Measurements from ENCODE around the gene NAT16.

Gene NAT16

DNA sequence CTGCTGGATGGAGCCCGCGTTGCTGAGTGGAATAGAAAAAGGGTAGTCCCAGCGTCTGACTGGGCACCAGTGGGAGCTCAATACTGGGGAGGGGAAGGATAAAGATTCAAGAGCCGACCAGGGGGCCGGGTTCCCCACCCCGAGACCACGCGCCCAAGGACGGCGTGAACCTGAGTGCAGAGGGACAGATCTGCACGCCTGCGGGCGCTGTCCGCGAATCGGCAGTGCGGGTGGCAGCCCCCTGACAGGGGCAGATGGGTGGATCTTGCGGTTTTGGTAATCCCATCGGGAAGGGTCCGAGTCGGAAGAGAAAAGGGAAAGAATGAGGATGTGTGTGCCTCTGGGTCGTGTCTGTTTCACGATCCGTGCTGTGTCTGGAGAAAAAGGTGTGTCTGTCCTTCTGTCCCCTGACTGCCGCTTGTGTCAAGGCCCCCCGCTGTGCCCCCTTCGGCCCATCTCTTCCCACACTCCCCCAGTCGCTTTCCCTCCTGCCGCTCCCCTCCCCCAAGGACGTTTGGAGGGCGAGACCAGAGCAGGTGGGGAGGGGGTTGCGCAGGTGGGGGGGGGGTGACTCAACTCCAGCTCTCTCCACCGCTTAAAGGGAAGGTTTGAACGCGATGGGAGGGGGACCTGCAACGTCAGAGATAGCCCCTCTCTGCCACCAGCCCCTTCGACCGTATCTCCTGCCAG lies 14.0 kb downstream of the NAT16 start:
- H3K36me3 ChIP-seq (ENCODE audit: insufficient read depth, low read length), result no peaks in the 10 kb centered on the region
- peaks cover 40% of the 10 kb centered on the region for H3K27me3 ChIP-seq (ENCODE audit: insufficient read depth, low read length)
- peak overlapping the region; percentile 37 for H3K4me3 ChIP-seq (ENCODE audit: low read length)
- H3K9me3 ChIP-seq (ENCODE audit: low read length), result no peaks in the 10 kb centered on the region
- H3K4me1 ChIP-seq (ENCODE audit: insufficient read depth, low read length), result peaks cover 71% of the 10 kb centered on the region
- H2AFZ ChIP-seq (ENCODE audit: low read depth, low read length), result no peak overlapping the region

DNA sequence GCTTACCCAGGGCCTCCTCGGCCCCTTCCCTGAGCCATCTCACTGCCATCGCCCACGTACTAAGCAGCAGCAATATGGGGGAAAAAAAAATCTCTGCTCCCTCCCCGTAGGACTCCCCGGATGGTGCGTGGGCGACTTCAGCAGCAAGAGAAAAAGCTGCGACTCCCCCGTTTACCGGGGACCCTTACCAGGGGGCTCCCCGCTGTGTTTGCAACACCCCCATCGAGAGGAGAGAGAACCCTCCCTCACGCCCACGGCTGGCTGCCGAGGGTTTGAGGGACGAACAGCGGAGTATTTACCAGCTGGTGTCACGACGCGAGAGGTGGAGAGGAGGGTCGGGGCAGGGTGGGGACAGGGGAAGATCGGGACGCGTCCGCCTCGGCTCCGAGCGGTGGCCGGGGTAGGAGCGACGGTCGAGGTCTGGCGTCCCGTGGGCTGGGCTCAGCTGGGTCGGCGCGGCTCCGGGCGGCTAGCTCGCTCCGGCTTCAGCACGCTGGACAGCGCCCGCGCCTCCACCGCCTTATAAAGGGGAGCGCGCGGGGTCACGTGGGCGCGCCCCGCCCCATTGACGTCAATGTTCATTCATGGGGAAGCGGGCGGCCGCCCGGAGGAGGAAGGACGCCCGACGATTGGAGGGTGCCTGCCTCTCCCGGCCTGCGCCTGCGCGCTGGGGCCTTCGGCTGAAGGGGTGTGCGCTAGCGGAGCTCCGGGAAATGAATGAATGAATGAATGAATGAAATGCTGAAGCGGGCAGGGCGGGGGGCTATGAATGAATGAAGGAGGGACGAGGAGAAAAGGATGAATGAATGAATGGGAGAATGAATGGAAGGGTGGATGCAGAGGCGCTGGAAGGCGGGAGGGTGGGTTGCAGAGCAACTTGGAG lies 14.8 kb downstream of the NAT16 start, which contains the start of gene VGF:
Gene VGF, minus strand, starts transcription at position 495 of the 883 bp plus-strand sequence. CDS start 726 bp downstream, outside the sequence.
- peak within 1 kb of the TSS; percentile 53 for H3K4me3 ChIP-seq (ENCODE audit: low read length)
- no peak within 1 kb of the TSS for H2AFZ ChIP-seq (ENCODE audit: low read depth, low read length)
- peaks cover under 1% of the 10 kb centered on the region for H3K36me3 ChIP-seq (ENCODE audit: insufficient read depth, low read length)
- H3K4me1 ChIP-seq (ENCODE audit: insufficient read depth, low read length), result peaks cover 76% of the 10 kb centered on the region
- peaks cover 32% of the 10 kb centered on the region for H3K27me3 ChIP-seq (ENCODE audit: insufficient read depth, low read length)
- no peaks in the 10 kb centered on the region for H3K9me3 ChIP-seq (ENCODE audit: low read length)

DNA sequence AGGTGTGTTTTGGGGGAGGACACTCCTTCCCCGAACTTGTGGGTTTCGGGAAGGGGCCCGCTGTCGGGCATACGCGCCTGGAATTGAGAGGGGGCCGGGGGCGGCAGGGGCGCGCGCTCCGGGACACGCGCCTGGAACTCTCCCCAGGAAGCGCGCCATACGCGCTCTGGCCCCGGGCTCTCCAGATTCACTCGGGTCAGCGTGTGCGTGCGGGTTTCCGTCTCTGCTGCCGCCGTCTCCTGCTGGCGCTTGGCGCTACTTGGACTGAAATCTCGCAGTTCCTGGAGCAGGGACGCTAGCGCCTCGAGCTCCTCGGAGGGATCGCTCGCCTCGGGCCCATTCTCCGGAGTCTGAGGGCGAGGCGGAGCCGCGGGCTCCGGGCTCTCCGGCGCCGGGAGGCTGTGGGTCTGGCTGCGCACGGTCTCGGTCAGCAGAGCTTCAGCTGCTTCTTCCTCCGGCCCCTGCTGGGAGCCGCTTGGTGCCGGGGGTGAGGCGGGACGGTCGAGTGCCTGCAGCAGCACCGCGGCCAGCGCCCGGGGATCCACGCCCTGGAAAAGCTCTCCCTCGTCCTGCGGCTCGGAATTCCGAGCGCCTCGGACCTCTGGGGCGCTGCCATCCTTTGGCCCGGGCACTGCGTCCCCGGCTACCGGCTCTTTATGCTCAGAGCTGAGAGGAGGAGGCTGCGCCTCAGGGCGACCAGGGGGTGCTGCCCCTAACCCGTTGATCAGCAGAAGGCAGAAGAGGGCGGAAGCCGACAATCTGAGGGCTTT lies 15.8 kb downstream of the NAT16 start:
- H3K9me3 ChIP-seq (ENCODE audit: low read length), result no peaks in the 10 kb centered on the region
- H3K36me3 ChIP-seq (ENCODE audit: insufficient read depth, low read length), result peaks cover 7% of the 10 kb centered on the region
- H3K4me1 ChIP-seq (ENCODE audit: insufficient read depth, low read length), result peaks cover 76% of the 10 kb centered on the region
- H3K27me3 ChIP-seq (ENCODE audit: insufficient read depth, low read length), result peaks cover 22% of the 10 kb centered on the region
- no peak overlapping the region for H2AFZ ChIP-seq (ENCODE audit: low read depth, low read length)
- peak overlapping the region; percentile 53 for H3K4me3 ChIP-seq (ENCODE audit: low read length)

- peaks cover 13% of the 10 kb centered on the region for H3K36me3 ChIP-seq (ENCODE audit: insufficient read depth, low read length)
- H3K4me3 ChIP-seq (ENCODE audit: low read length), result peak overlapping the region; percentile 53
- H2AFZ ChIP-seq (ENCODE audit: low read depth, low read length), result no peak overlapping the region
- peaks cover 73% of the 10 kb centered on the region for H3K4me1 ChIP-seq (ENCODE audit: insufficient read depth, low read length)
- H3K9me3 ChIP-seq (ENCODE audit: low read length), result no peaks in the 10 kb centered on the region
- H3K27me3 ChIP-seq (ENCODE audit: insufficient read depth, low read length), result peaks cover 16% of the 10 kb centered on the region
These were observed 16.6 kb downstream of the NAT16 start for GRCh38 chr7:101163279-101164070.

GRCh38 chr7:101162551-101163278 lies 17.4 kb downstream of the NAT16 start:
- H3K27me3 ChIP-seq (ENCODE audit: insufficient read depth, low read length), result peaks cover 9% of the 10 kb centered on the region

DNA sequence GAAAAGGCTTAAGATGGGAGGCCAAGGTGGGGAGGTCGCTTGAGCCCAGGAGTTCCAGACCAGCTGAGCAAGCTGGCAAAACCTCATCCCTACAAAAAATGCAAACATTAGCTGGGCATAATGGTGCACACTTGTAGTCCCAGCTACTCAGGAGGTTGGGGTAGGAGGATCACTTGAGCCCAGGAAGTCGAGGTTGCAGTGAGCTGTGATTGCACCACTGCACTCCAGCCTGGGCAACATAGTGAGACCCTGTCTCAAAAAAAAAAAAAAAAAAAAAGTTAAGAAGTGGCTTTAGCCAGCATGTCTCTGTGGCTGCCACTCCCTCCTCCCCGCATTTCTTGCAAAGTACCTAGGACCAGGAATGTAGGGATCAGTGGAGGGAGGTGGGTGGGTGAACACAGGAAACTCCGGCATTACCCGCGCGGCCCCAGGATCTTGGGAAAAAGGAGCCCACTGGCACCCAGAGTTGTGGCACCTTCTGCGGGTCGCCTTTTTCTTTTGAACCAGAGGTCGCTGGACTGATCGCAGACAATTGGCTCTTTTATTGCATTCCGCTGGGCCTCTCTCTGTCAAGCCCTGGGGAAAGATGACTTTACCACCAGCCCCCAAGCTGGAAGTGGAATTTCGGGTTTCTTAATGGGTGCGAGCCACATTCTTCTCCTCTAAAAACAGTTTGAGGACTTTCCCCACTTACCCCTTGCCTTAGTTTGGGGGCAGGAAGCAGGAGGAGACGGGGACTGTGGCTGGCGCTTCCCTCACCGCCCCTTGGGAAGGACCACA lies 18.2 kb downstream of the NAT16 start:
- peaks cover 20% of the 10 kb centered on the region for H3K36me3 ChIP-seq (ENCODE audit: insufficient read depth, low read length)
- no peaks in the 10 kb centered on the region for H3K9me3 ChIP-seq (ENCODE audit: low read length)
- peak overlapping the region; percentile 53 for H3K4me3 ChIP-seq (ENCODE audit: low read length)
- no peak overlapping the region for H2AFZ ChIP-seq (ENCODE audit: low read depth, low read length)
- H3K27me3 ChIP-seq (ENCODE audit: insufficient read depth, low read length), result peaks cover 2% of the 10 kb centered on the region
- peaks cover 57% of the 10 kb centered on the region for H3K4me1 ChIP-seq (ENCODE audit: insufficient read depth, low read length)

More at GRCh38 chr7:101162551-101163278, 17.4 kb downstream of the NAT16 start:
- Histone ChIP-seq H3K36me3 (ENCODE audit: insufficient read depth, low read length) (peaks cover 13% of the 10 kb centered on the region), H2AFZ (ENCODE audit: low read depth, low read length) (peak overlapping the region; percentile 39), H3K4me3 (ENCODE audit: low read length) (peak overlapping the region; percentile 53), H3K9me3 (ENCODE audit: low read length) (no peaks in the 10 kb centered on the region), H3K4me1 (ENCODE audit: insufficient read depth, low read length) (peaks cover 66% of the 10 kb centered on the region)

DNA sequence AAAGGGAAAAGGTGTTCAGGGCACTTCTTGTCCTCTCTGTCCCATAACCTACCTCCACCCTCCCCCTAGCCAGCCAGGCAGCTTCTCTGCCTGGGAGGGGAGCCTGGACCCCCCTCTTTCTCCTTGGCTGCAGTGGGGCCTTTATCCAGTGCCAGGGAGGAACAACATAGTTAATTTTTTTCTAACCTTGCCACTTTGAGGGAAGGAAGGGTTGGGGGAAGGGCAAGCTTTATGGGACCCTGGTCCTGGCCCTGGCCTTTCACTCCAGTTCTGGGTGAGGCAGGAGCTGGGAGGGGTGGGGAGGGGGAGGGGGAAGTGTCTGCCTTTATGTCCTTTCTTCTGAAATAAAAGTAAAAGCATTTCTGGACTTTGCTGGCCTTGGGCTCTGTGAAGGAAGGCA lies 19.2 kb downstream of the NAT16 start:
- H3K27me3 ChIP-seq (ENCODE audit: insufficient read depth, low read length), result no peaks in the 10 kb centered on the region
- no peaks in the 10 kb centered on the region for H3K9me3 ChIP-seq (ENCODE audit: low read length)
- H3K36me3 ChIP-seq (ENCODE audit: insufficient read depth, low read length), result peaks cover 21% of the 10 kb centered on the region
- H2AFZ ChIP-seq (ENCODE audit: low read depth, low read length), result no peak overlapping the region
- no peak overlapping the region for H3K4me3 ChIP-seq (ENCODE audit: low read length)
- peaks cover 49% of the 10 kb centered on the region for H3K4me1 ChIP-seq (ENCODE audit: insufficient read depth, low read length)

DNA sequence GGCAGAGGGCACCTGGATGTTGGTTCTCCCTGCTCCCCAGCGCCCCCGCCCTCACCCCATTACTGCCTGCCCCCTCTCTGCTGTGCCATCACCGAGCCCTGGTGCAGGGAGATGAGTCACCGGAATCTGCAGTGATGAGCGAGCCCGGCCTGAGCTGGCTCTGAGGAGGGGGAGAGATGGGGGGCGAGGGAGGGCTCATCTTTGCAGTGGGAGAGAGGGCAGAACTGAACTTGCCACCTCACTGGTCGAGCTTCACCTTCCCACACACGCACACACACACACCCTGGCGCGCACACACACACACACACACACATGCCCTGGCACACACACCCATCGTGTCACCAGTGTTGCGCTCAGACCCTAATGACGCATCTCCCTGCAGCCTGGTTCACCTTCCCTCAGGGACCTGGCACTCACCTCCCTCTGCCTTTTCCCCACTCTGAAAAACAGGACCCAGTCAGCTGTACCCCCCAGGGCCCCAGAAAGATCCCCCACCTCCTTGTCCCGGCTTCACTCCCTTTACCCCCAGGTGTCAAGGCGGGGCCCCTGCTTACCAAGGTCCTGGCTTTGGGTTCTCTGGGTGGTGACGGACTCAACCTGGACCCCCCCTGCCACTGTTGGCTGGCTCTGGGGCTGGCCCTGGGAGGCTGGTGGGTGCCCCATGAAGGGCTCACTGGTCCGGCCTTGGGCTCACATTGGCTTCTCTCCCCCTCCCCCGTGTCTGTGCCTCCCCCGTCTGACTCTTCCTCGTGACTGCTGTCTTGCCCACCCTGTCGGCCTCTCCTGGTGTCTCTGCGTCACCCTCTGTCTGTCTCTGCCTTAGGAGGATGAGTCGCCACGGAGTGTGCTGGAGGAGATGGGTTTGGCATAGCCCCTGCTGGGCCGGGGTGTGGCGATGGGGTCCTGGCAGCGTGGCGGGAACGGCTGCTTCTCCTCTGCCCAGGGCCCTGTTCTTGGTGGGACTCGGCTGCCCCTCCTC lies 20.1 kb downstream of the NAT16 start:
- peaks cover 21% of the 10 kb centered on the region for H3K36me3 ChIP-seq (ENCODE audit: insufficient read depth, low read length)
- H3K4me3 ChIP-seq (ENCODE audit: low read length), result no peak overlapping the region
- H3K9me3 ChIP-seq (ENCODE audit: low read length), result no peaks in the 10 kb centered on the region
- H2AFZ ChIP-seq (ENCODE audit: low read depth, low read length), result no peak overlapping the region
- H3K27me3 ChIP-seq (ENCODE audit: insufficient read depth, low read length), result no peaks in the 10 kb centered on the region
- H3K4me1 ChIP-seq (ENCODE audit: insufficient read depth, low read length), result peaks cover 51% of the 10 kb centered on the region

- no peak overlapping the region for H3K4me3 ChIP-seq (ENCODE audit: low read length)
- H3K4me1 ChIP-seq (ENCODE audit: insufficient read depth, low read length), result peaks cover 31% of the 10 kb centered on the region
- no peaks in the 10 kb centered on the region for H3K27me3 ChIP-seq (ENCODE audit: insufficient read depth, low read length)
- peaks cover 21% of the 10 kb centered on the region for H3K36me3 ChIP-seq (ENCODE audit: insufficient read depth, low read length)
- H2AFZ ChIP-seq (ENCODE audit: low read depth, low read length), result no peak overlapping the region
- H3K9me3 ChIP-seq (ENCODE audit: low read length), result no peaks in the 10 kb centered on the region
These were observed 23.1 kb downstream of the NAT16 start for GRCh38 chr7:101156866-101157589.

DNA sequence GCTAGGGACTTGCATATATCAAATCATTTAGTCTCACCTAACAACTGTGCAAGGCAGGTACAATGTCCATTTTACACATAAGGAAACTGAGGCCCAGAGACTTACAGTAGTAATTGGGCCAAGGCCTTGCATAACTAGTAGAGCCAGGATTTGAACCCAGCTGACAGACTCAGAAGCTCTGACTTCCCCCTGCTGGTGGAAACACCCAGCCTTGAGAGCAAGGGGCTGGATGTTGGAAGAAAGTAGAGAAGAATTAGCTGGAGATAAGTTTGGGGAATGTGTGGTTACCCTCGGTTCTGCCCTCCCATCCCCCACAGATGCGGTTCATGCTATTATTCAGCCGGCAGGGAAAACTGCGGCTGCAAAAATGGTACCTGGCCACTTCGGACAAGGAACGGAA lies 23.8 kb downstream of the NAT16 start:
- Histone ChIP-seq H3K4me3 (ENCODE audit: low read length) (no peak overlapping the region), H3K4me1 (ENCODE audit: insufficient read depth, low read length) (peaks cover 26% of the 10 kb centered on the region), H3K36me3 (ENCODE audit: insufficient read depth, low read length) (peaks cover 21% of the 10 kb centered on the region), H3K9me3 (ENCODE audit: low read length) (no peaks in the 10 kb centered on the region), H3K27me3 (ENCODE audit: insufficient read depth, low read length) (no peaks in the 10 kb centered on the region), H2AFZ (ENCODE audit: low read depth, low read length) (no peak overlapping the region)

Data from neuron (in vitro differentiated cells).